ENCODE data around the gene AKAP13.
"Not testable (repeated sequence)": the region's sequence is repeated elsewhere in the genome, so short reads cannot be mapped to it uniquely, and the experiment has no call there.

AKAP13 gene

GRCh38 chr15:85580879-85581278 lies 200.5 kb downstream of the AKAP13 start:
- no peak for DNase-seq

- no peak for DNase-seq
These were observed 201.1 kb downstream of the AKAP13 start for GRCh38 chr15:85581495-85581894.

DNA sequence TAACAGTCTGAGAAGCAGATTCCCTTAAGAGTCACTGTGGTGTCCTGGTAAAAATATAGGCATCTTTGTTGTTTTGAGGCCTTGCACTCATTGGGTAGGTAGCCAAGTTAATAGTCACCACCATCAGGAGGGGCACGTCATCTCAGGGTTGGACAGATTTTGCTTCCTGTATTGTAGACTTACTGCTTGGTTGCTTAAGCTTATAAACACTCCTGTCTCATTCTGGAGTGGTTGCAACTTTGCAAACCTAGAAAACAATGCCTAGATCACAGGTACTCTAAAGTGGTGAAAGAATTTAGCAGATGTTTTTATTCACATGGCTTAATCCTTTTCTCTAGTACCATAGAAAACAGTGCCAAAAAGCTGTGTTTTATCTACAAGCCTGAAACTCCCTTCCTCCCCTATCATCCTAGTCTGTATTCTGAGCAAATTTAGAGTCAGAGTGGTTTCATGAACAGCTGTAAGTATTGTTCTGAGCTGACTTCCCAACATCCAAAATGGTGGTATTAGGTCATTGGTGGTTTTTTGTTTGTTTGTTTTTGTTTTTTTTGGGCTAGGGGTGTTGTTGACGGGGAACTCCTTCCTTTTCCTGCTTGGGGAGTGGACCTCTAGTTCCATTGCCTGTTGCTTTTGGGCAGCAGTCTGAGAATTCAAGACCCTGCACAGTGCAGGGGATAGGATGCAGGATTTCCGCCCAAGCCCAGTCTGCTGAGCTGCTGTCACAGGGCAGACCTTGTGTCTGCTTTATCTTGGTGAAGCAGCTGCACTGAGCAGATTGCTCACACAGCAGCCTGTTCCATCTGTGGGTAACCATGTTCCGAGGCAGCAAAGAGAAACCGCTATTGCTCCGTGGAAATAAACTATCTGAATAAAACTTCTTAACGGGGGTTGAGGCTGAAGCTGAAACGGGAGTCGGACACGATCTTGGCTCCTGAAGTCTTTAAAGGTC lies 202.0 kb downstream of the AKAP13 start:
- DNase-seq: no peak

DNA sequence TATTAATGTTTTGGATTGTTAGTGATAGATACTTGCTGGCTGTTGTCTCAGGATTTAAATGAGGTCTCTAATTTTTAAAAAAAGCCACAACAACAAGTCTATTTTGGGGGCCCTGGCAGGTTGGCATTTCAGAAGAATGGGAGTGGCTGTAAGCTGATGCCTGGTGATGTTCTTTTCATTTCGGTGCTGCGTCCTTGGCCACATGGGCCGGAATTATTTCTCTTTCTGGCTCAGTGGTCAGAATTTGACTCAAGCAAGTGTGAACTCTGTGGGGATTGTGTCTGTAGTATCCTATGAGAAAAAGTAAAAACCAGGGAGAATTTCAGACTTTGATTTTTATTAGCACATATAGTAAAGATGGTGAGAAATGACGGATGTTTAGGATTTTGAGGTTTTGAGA lies 203.0 kb downstream of the AKAP13 start:
- DNase-seq: no peak

- no peak for DNase-seq
These were observed 203.6 kb downstream of the AKAP13 start for GRCh38 chr15:85583923-85584390.

- no peak for DNase-seq
These were observed 204.5 kb downstream of the AKAP13 start for GRCh38 chr15:85584872-85585271.

GRCh38 chr15:85586196-85586595 lies 205.8 kb downstream of the AKAP13 start:
- not testable (repeated sequence) for DNase-seq

DNA sequence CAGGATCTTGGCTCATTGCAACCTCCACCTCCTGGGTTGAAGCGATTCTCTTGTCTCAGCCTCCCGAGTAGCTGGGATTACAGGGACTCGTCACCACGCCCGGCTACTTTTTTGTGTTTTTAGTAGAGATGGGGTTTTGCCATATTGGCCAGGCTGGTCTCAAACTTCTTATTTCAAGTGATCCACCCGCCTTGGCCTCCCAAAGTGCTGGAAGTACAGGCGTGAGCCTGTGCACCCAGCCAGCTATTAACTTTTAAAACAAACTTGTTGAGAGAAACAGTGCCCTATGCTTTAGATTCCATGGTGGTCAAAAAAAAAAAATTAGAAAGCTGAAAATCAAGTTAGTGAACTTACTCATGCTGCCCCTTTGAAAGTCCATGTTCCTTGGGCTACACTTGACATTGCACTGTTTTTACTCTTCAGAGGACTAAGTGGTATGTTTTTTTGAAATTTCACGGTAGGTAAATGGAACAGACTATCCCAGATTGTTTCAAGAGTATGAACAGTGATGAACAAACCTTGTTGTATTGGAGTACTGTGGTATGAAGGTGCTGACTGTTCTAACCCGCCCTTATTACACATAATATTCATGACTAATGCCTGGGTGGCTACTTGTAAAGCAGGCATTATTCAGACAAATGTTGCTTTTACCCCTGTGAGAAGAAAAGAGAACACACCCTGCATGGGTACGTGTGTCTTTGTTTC lies 207.5 kb downstream of the AKAP13 start:
- peak; percentile 36 for DNase-seq

GRCh38 chr15:85588677-85589076 lies 208.3 kb downstream of the AKAP13 start:
- DNase-seq: peak; percentile 5

DNA sequence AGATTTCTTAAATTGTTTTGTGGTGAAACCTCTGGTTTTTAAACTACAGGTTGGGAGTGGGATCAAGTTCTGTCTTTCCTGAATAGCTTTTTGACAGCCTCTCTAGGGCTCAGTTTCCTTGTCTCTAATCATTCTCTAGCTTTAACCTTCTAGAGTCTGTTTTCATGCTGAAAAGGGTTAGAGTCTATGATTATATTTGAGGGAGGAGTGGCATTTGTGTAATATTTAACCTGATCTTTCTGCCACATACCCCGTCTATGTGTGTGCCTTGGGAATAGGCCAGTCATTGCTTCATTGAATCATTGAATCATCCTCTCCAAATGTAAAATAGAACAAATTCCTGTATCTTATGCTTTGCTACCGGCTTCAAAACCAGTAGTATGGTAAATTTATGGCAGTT lies 209.4 kb downstream of the AKAP13 start:
- DNase-seq: peak; percentile 40

GRCh38 chr15:85591622-85592021 lies 211.2 kb downstream of the AKAP13 start:
- no peak for DNase-seq

- DNase-seq: peak; percentile 91
These were observed 211.7 kb downstream of the AKAP13 start for GRCh38 chr15:85592148-85592547.

DNA sequence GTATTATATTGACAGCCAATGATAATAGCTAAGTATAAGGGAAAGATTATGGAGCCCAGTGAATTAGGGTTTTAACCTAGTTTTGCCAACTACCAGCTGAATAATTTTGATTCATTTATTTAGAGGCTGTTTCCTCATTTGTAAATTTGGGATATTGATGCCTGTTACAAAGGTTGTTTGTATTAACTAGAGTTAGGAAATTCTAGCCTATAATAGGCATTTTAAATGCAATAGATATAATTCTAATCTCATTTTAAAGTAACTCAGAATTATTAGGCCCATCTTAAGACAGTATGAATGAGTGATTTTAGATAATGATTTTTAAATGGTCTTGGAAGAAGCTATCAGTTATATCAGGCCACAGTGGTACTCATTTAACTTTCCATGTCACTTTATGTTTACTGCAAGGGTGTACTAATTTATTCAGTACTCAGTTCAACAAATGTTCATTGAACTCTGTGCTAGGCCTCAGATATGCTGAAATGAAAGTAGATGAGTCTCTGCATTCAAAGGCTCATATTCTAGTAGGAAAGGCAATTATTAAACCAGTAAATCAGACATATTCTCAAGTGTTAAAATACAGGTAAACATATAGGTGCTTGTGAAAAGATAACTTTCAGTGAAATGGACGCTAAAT lies 213.5 kb downstream of the AKAP13 start:
- DNase-seq: no peak

GRCh38 chr15:85595804-85596536 lies 215.6 kb downstream of the AKAP13 start:
- no peak for DNase-seq

DNA sequence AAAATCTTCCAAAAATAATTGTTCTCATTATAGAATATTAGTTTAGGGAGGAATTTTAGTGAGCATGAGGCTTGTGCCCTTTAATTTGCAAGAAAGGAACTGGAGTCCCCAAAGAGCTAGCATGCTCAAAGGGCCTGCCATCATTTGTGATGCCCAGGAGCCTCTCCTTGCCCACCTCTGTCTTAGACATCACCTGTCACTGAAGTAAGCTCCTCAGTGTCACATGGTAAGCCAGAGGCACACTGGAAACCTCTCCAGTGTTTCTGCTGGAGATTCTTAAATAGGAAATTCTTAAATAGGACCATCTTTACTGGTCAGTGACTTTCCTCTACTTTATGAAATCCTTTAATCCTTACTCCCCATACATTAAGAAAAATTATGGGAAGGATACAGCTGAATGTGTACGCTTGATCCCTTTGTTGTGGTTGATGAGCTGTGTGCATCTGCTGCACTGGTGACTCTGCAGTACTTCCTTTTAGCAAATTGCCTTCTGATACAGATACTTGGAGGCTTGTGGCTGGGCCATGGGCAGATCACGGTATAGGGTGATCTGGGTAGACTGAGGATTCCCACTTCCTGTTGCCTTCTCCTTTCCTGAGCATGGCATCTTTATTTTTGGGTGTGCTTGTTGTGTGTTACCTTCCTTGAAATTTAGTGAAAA lies 216.9 kb downstream of the AKAP13 start:
- no peak for DNase-seq

- peak; percentile 80 for DNase-seq
These were observed 217.8 kb downstream of the AKAP13 start for GRCh38 chr15:85598219-85598618.

GRCh38 chr15:85598718-85599398 lies 218.5 kb downstream of the AKAP13 start:
- no peak for DNase-seq

- DNase-seq: no peak
These were observed 219.6 kb downstream of the AKAP13 start for GRCh38 chr15:85600001-85600400.

DNA sequence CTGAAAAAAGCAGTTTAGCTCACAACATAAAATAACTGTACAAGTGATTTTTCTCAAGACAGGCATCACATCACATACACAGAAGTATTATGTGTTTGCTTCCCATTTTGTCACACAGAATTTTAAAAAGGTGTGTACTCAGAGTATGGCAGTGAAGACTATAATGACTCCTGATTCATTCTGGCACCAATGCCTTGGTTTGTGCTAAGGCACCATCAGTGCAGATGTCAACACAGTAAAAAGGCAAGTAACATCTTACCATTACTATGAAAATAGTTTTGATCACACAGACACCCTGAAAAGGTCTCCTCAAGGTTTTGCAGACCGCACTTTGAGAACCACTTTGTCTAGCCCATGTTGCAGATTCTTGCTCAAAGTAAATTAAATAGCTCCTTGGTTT lies 222.8 kb downstream of the AKAP13 start:
- DNase-seq: no peak

- DNase-seq: no peak
These were observed 223.3 kb downstream of the AKAP13 start for GRCh38 chr15:85603703-85604102.

DNA sequence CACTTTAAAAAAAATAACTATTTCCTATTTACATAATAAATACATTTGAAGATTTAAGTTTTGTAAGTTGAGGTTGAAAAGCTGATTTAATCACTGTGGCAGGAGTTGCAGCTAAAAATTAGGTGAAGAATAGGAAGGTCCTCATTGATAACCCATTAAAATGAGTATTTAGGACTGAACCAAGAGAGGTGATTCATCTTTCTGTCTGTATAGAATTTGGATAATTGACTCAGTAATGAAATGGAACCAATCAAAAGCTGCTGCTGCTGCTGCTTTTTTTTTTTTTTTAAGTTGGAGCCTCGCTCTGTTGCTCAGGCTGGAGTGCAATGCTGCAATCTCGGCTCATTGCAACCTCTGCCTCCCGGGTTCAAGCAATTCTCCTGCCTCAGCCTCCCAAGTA lies 223.8 kb downstream of the AKAP13 start:
- DNase-seq: no peak

All from fibroblast of skin of scalp (primary cell).